ENCODE results near the gene AVP. TPM values are rescaled to one million over a fixed set of nuclear protein-coding genes. Genes with fewer than 3 reads are reported as not detected.
A peak's percentile ranks its signal among the peaks of the same experiment; 100 is the strongest.

The AVP gene
- total RNA-seq, 1 donor from 2014 or later, result not detected

- intact Hi-C loops (cut with DNase I), result no loop called here
- peaks cover 44% of the 10 kb centered on the region for H3K4me1 ChIP-seq
- no peaks in the 10 kb centered on the region for H3K36me3 ChIP-seq
- H3K27me3 ChIP-seq, result no peaks in the 10 kb centered on the region
- DNase-seq (ENCODE audit: extremely low spot score in 2 of 2), result no peak
- H3K4me3 ChIP-seq, result peak within 1 kb of the TSS; percentile 50 to 60
- peak within 1 kb of the TSS; percentile 71 for H3K27ac ChIP-seq
- H3K9me3 ChIP-seq, result no peaks in the 10 kb centered on the region
- TF ChIP-seq POLR2A (IDR thresholded peaks at IDR 0.05), result peak in 1 of 2 donors; percentile 8
- no peak for TF ChIP-seq CTCF (IDR thresholded peaks at IDR 0.05)
- TF ChIP-seq POLR2AphosphoS5 (IDR thresholded peaks at IDR 0.05; ENCODE audit: insufficient read depth in 1 of 2, low read depth in 1 of 2), result peak in 1 of 2 donors; percentile 46
Measured at GRCh38 chr20:3071610-3072529, 12.7 kb downstream of the AVP start, which contains the start of gene OXT. Gene OXT (plus strand): TSS chr20:3071620. CDS start chr20:3071656, 36 bp downstream.

GRCh38 chr20:3071266-3071609 is 13.3 kb downstream of the AVP start:
- no peaks in the 10 kb centered on the region for H3K9me3 ChIP-seq
- no peaks in the 10 kb centered on the region for H3K36me3 ChIP-seq
- no peak for DNase-seq (ENCODE audit: extremely low spot score in 2 of 2)
- H3K4me3 ChIP-seq, result peak overlapping the region; percentile 50 to 60
- H3K4me1 ChIP-seq, result peaks cover 48% of the 10 kb centered on the region
- H3K27me3 ChIP-seq, result no peaks in the 10 kb centered on the region
- intact Hi-C loops (cut with DNase I), result no loop called here
- no peak for TF ChIP-seq CTCF (IDR thresholded peaks at IDR 0.05)
- no peak for TF ChIP-seq POLR2AphosphoS5 (IDR thresholded peaks at IDR 0.05; ENCODE audit: insufficient read depth in 1 of 2, low read depth in 1 of 2)
- TF ChIP-seq POLR2A (IDR thresholded peaks at IDR 0.05), result no peak
- peak overlapping the region; percentile 71 for H3K27ac ChIP-seq

GRCh38 chr20:3070725-3071124 is 13.8 kb downstream of the AVP start:
- H3K4me1 ChIP-seq, result peaks cover 51% of the 10 kb centered on the region
- no peak for TF ChIP-seq POLR2AphosphoS5 (IDR thresholded peaks at IDR 0.05; ENCODE audit: insufficient read depth in 1 of 2, low read depth in 1 of 2)
- no peak for TF ChIP-seq CTCF (IDR thresholded peaks at IDR 0.05)
- no peak for TF ChIP-seq POLR2A (IDR thresholded peaks at IDR 0.05)
- intact Hi-C loops (cut with DNase I), result no loop called here
- no peaks in the 10 kb centered on the region for H3K27me3 ChIP-seq
- no peaks in the 10 kb centered on the region for H3K9me3 ChIP-seq
- H3K27ac ChIP-seq, result no peak overlapping the region
- DNase-seq (ENCODE audit: extremely low spot score in 2 of 2), result no peak
- H3K4me3 ChIP-seq, result peak overlapping the region in 1 of 2 donors; percentile 50
- H3K36me3 ChIP-seq, result no peaks in the 10 kb centered on the region

GRCh38 chr20:3068986-3069900 is 15.3 kb downstream of the AVP start:
- Histone ChIP-seq H3K36me3 (no peaks in the 10 kb centered on the region), H3K9me3 (no peaks in the 10 kb centered on the region), H3K4me3 (no peak overlapping the region), H3K27ac (peak overlapping the region; percentile 80), H3K4me1 (peaks cover 51% of the 10 kb centered on the region), H3K27me3 (no peaks in the 10 kb centered on the region)
- no peak for DNase-seq (ENCODE audit: extremely low spot score in 2 of 2)
- no peak for TF ChIP-seq POLR2A (IDR thresholded peaks at IDR 0.05)
- no peak for TF ChIP-seq POLR2AphosphoS5 (IDR thresholded peaks at IDR 0.05; ENCODE audit: insufficient read depth in 1 of 2, low read depth in 1 of 2)
- TF ChIP-seq CTCF (IDR thresholded peaks at IDR 0.05), result no peak
- intact Hi-C loops (cut with DNase I), result no loop called here

Data from vagina (tissue), 2 donors.